ENCODE data around the gene GTF2H4. TPM values are rescaled to one million over a fixed set of nuclear protein-coding genes. Genes with fewer than 3 reads are reported as not detected.

GTF2H4 gene
- total and polyA plus RNA-seq, 8 donors: 3.9 to 67.4 (median 13.0) TPM

- DNase-seq: no peak
- Histone ChIP-seq H3K27ac (peak overlapping the region in 2 of 5 donors; percentile 65 to 76), H3K4me1 (peaks cover 3 to 17% (median 6%) of the 10 kb centered on the region in 4 donors), H3K9me3 (peaks cover 3 to 10% (median 10%) of the 10 kb centered on the region in 4 donors), H3K27me3 (peaks cover 0 to 1% (median 0%) of the 10 kb centered on the region in 3 donors), H3K36me3 (peaks cover 0 to 6% (median 0%) of the 10 kb centered on the region in 4 donors), H3K4me3 (no peak overlapping the region)
- no peak for TF ChIP-seq EP300 (IDR thresholded peaks at IDR 0.05)
- no peak for TF ChIP-seq POLR2AphosphoS5 (IDR thresholded peaks at IDR 0.05)
- TF ChIP-seq POLR2A (IDR thresholded peaks at IDR 0.05): no peak
- TF ChIP-seq CTCF (IDR thresholded peaks at IDR 0.05): no peak
- intact Hi-C loops (cut with DNase I; ENCODE audit: low total_unique reads): no loop called here
- WGBS, 5 donors: 75 to 82% (median 76%) methylated on average over 6 of the region's 6 CpGs
These were observed 24.8 kb downstream of the GTF2H4 start for GRCh38 chr6:30932665-30933365.

- no peak for TF ChIP-seq CTCF (IDR thresholded peaks at IDR 0.05)
- DNase-seq: peak in 1 of 2 donors; percentile 70
- 14 to 29% (median 25%) methylated on average over 3 of the region's 3 CpGs for WGBS, 5 donors
- no peak overlapping the region for H3K27ac ChIP-seq
- peaks cover 0 to 11% (median 0%) of the 10 kb centered on the region in 3 donors for H3K27me3 ChIP-seq
- intact Hi-C loops (cut with DNase I; ENCODE audit: low total_unique reads): no loop called here
- H3K36me3 ChIP-seq: no peaks in the 10 kb centered on the region
- H3K4me3 ChIP-seq: no peak overlapping the region
- peaks cover 4 to 28% (median 13%) of the 10 kb centered on the region in 4 donors for H3K4me1 ChIP-seq
- H3K9me3 ChIP-seq: no peaks in the 10 kb centered on the region
These were observed 27.0 kb downstream of the GTF2H4 start for GRCh38 chr6:30935018-30935417.

- no peaks in the 10 kb centered on the region for H3K36me3 ChIP-seq
- TF ChIP-seq POLR2AphosphoS5 (IDR thresholded peaks at IDR 0.05) (no peak), EP300 (IDR thresholded peaks at IDR 0.05) (no peak), POLR2A (IDR thresholded peaks at IDR 0.05) (no peak), CTCF (IDR thresholded peaks at IDR 0.05) (no peak)
- H3K27ac ChIP-seq: no peak overlapping the region
- H3K4me1 ChIP-seq: peaks cover 0 to 31% (median 24%) of the 10 kb centered on the region in 4 donors
- H3K4me3 ChIP-seq: no peak overlapping the region
- H3K27me3 ChIP-seq: peaks cover 0 to 24% (median 0%) of the 10 kb centered on the region in 3 donors
- DNase-seq: no peak
- whole genome bisulfite sequencing, 5 donors: 80 to 94% (median 86%) methylated on average over 6 of the region's 6 CpGs
- intact Hi-C loops (cut with DNase I; ENCODE audit: low total_unique reads): no loop called here
- H3K9me3 ChIP-seq: no peaks in the 10 kb centered on the region
These were observed 29.3 kb downstream of the GTF2H4 start for GRCh38 chr6:30937265-30937664.

GRCh38 chr6:30938730-30939129, 30.7 kb downstream of the GTF2H4 start:
- DNase-seq: no peak
- H3K4me1 ChIP-seq: peaks cover 6 to 35% (median 30%) of the 10 kb centered on the region in 4 donors
- peak overlapping the region in 1 of 5 donors; percentile 73 for H3K27ac ChIP-seq
- H3K9me3 ChIP-seq: no peaks in the 10 kb centered on the region
- intact Hi-C loops (cut with DNase I; ENCODE audit: low total_unique reads): no loop called here
- H3K36me3 ChIP-seq: no peaks in the 10 kb centered on the region
- no peak for TF ChIP-seq CTCF (IDR thresholded peaks at IDR 0.05)
- TF ChIP-seq POLR2A (IDR thresholded peaks at IDR 0.05): no peak
- TF ChIP-seq EP300 (IDR thresholded peaks at IDR 0.05): no peak
- TF ChIP-seq POLR2AphosphoS5 (IDR thresholded peaks at IDR 0.05): no peak
- peaks cover 0 to 35% (median 0%) of the 10 kb centered on the region in 3 donors for H3K27me3 ChIP-seq
- no peak overlapping the region for H3K4me3 ChIP-seq
- 64 to 75% (median 74%) methylated on average over 4 of the region's 4 CpGs for WGBS, 5 donors
